ENCODE results near the gene FOXP1.

GRCh38 chr3:71593106-71593505, 9.6 kb upstream of the FOXP1 start:
- no peak for TF ChIP-seq CTCF (IDR thresholded peaks at IDR 0.05; ENCODE audit: poor library complexity)
- no peak for TF ChIP-seq EZH2 (IDR thresholded peaks at IDR 0.05; ENCODE audit: borderline replicate concordance)
- no peak for TF ChIP-seq EZH2phosphoT487 (IDR thresholded peaks at IDR 0.05; ENCODE audit: low read depth, severe bottlenecking, unreplicated experiment)
